ENCODE results near the gene GRK5.

GRK5 gene

GRCh38 chr10:119377958-119378736 lies 170.8 kb downstream of the GRK5 start:
- Histone ChIP-seq H3K4me3 (ENCODE audit: low read depth in 1 of 2, low read length in 2 of 2) (no peak overlapping the region), H3K9me3 (ENCODE audit: control insufficient read depth in 1 of 2, low read length in 2 of 2) (no peaks in the 10 kb centered on the region), H3K27me3 (ENCODE audit: control insufficient read depth in 1 of 2, insufficient read depth in 2 of 2, low read length in 2 of 2) (no peaks in the 10 kb centered on the region), H3K9ac (ENCODE audit: low read depth in 1 of 2, low read length in 2 of 2) (no peak overlapping the region), H3K27ac (ENCODE audit: low read depth, low read length) (no peak overlapping the region), H3K36me3 (ENCODE audit: control insufficient read depth in 1 of 2, insufficient read depth in 2 of 2, low read length in 2 of 2) (peaks cover 9% of the 10 kb centered on the region in 2 donors), H3K4me1 (ENCODE audit: control insufficient read depth in 1 of 2, insufficient read depth in 2 of 2, low read length in 2 of 2) (peaks cover 3 to 19% of the 10 kb centered on the region in 2 donors)

GRCh38 chr10:119378737-119379067 lies 171.3 kb downstream of the GRK5 start:
- Histone ChIP-seq H3K4me1 (ENCODE audit: control insufficient read depth in 1 of 2, insufficient read depth in 2 of 2, low read length in 2 of 2) (peaks cover 3 to 19% of the 10 kb centered on the region in 2 donors), H3K9me3 (ENCODE audit: control insufficient read depth in 1 of 2, low read length in 2 of 2) (no peaks in the 10 kb centered on the region), H3K4me3 (ENCODE audit: low read depth in 1 of 2, low read length in 2 of 2) (no peak overlapping the region), H3K27ac (ENCODE audit: low read depth, low read length) (no peak overlapping the region), H3K9ac (ENCODE audit: low read depth in 1 of 2, low read length in 2 of 2) (no peak overlapping the region), H3K27me3 (ENCODE audit: control insufficient read depth in 1 of 2, insufficient read depth in 2 of 2, low read length in 2 of 2) (no peaks in the 10 kb centered on the region), H3K36me3 (ENCODE audit: control insufficient read depth in 1 of 2, insufficient read depth in 2 of 2, low read length in 2 of 2) (peaks cover 9% of the 10 kb centered on the region in 2 donors)

- Histone ChIP-seq H3K27me3 (ENCODE audit: control insufficient read depth in 1 of 2, insufficient read depth in 2 of 2, low read length in 2 of 2) (no peaks in the 10 kb centered on the region), H3K9ac (ENCODE audit: low read depth in 1 of 2, low read length in 2 of 2) (no peak overlapping the region), H3K36me3 (ENCODE audit: control insufficient read depth in 1 of 2, insufficient read depth in 2 of 2, low read length in 2 of 2) (peaks cover 9 to 12% of the 10 kb centered on the region in 2 donors), H3K4me1 (ENCODE audit: control insufficient read depth in 1 of 2, insufficient read depth in 2 of 2, low read length in 2 of 2) (peaks cover 3 to 24% of the 10 kb centered on the region in 2 donors), H3K9me3 (ENCODE audit: control insufficient read depth in 1 of 2, low read length in 2 of 2) (no peaks in the 10 kb centered on the region), H3K4me3 (ENCODE audit: low read depth in 1 of 2, low read length in 2 of 2) (no peak overlapping the region), H3K27ac (ENCODE audit: low read depth, low read length) (no peak overlapping the region)
These were observed 172.2 kb downstream of the GRK5 start for GRCh38 chr10:119379466-119380071.

- peaks cover 0 to 4% of the 10 kb centered on the region in 2 donors for H3K4me1 ChIP-seq (ENCODE audit: control insufficient read depth in 1 of 2, insufficient read depth in 2 of 2, low read length in 2 of 2)
- H3K27ac ChIP-seq (ENCODE audit: low read depth, low read length) = no peak overlapping the region
- peaks cover 9 to 14% of the 10 kb centered on the region in 2 donors for H3K36me3 ChIP-seq (ENCODE audit: control insufficient read depth in 1 of 2, insufficient read depth in 2 of 2, low read length in 2 of 2)
- no peak overlapping the region for H3K4me3 ChIP-seq (ENCODE audit: low read depth in 1 of 2, low read length in 2 of 2)
- no peaks in the 10 kb centered on the region for H3K9me3 ChIP-seq (ENCODE audit: control insufficient read depth in 1 of 2, low read length in 2 of 2)
- H3K9ac ChIP-seq (ENCODE audit: low read depth in 1 of 2, low read length in 2 of 2) = no peak overlapping the region
- no peaks in the 10 kb centered on the region for H3K27me3 ChIP-seq (ENCODE audit: control insufficient read depth in 1 of 2, insufficient read depth in 2 of 2, low read length in 2 of 2)
These were observed 175.9 kb downstream of the GRK5 start for GRCh38 chr10:119383174-119383856.

GRCh38 chr10:119384127-119384526 lies 176.8 kb downstream of the GRK5 start:
- Histone ChIP-seq H3K36me3 (ENCODE audit: control insufficient read depth in 1 of 2, insufficient read depth in 2 of 2, low read length in 2 of 2) (peaks cover 13 to 14% of the 10 kb centered on the region in 2 donors), H3K4me3 (ENCODE audit: low read depth in 1 of 2, low read length in 2 of 2) (no peak overlapping the region), H3K4me1 (ENCODE audit: control insufficient read depth in 1 of 2, insufficient read depth in 2 of 2, low read length in 2 of 2) (peaks cover 0 to 4% of the 10 kb centered on the region in 2 donors), H3K9me3 (ENCODE audit: control insufficient read depth in 1 of 2, low read length in 2 of 2) (no peaks in the 10 kb centered on the region), H3K9ac (ENCODE audit: low read depth in 1 of 2, low read length in 2 of 2) (no peak overlapping the region), H3K27me3 (ENCODE audit: control insufficient read depth in 1 of 2, insufficient read depth in 2 of 2, low read length in 2 of 2) (no peaks in the 10 kb centered on the region), H3K27ac (ENCODE audit: low read depth, low read length) (no peak overlapping the region)

- no peak overlapping the region for H3K4me3 ChIP-seq (ENCODE audit: low read depth in 1 of 2, low read length in 2 of 2)
- H3K27me3 ChIP-seq (ENCODE audit: control insufficient read depth in 1 of 2, insufficient read depth in 2 of 2, low read length in 2 of 2) = no peaks in the 10 kb centered on the region
- H3K36me3 ChIP-seq (ENCODE audit: control insufficient read depth in 1 of 2, insufficient read depth in 2 of 2, low read length in 2 of 2) = peaks cover 5 to 7% of the 10 kb centered on the region in 2 donors
- H3K9ac ChIP-seq (ENCODE audit: low read depth in 1 of 2, low read length in 2 of 2) = no peak overlapping the region
- no peak overlapping the region for H3K27ac ChIP-seq (ENCODE audit: low read depth, low read length)
- H3K4me1 ChIP-seq (ENCODE audit: control insufficient read depth in 1 of 2, insufficient read depth in 2 of 2, low read length in 2 of 2) = peaks cover 0 to 4% of the 10 kb centered on the region in 2 donors
- no peaks in the 10 kb centered on the region for H3K9me3 ChIP-seq (ENCODE audit: control insufficient read depth in 1 of 2, low read length in 2 of 2)
These were observed 179.3 kb downstream of the GRK5 start for GRCh38 chr10:119386666-119387065.

- peaks cover 4 to 5% of the 10 kb centered on the region in 2 donors for H3K36me3 ChIP-seq (ENCODE audit: control insufficient read depth in 1 of 2, insufficient read depth in 2 of 2, low read length in 2 of 2)
- no peak overlapping the region for H3K27ac ChIP-seq (ENCODE audit: low read depth, low read length)
- H3K9me3 ChIP-seq (ENCODE audit: control insufficient read depth in 1 of 2, low read length in 2 of 2) = no peaks in the 10 kb centered on the region
- peaks cover 0 to 3% of the 10 kb centered on the region in 2 donors for H3K4me1 ChIP-seq (ENCODE audit: control insufficient read depth in 1 of 2, insufficient read depth in 2 of 2, low read length in 2 of 2)
- H3K4me3 ChIP-seq (ENCODE audit: low read depth in 1 of 2, low read length in 2 of 2) = no peak overlapping the region
- H3K27me3 ChIP-seq (ENCODE audit: control insufficient read depth in 1 of 2, insufficient read depth in 2 of 2, low read length in 2 of 2) = no peaks in the 10 kb centered on the region
- H3K9ac ChIP-seq (ENCODE audit: low read depth in 1 of 2, low read length in 2 of 2) = no peak overlapping the region
These were observed 181.5 kb downstream of the GRK5 start for GRCh38 chr10:119388849-119389345.

GRCh38 chr10:119391440-119392251 lies 184.3 kb downstream of the GRK5 start:
- Histone ChIP-seq H3K9ac (ENCODE audit: low read depth in 1 of 2, low read length in 2 of 2) (no peak overlapping the region), H3K4me1 (ENCODE audit: control insufficient read depth in 1 of 2, insufficient read depth in 2 of 2, low read length in 2 of 2) (peaks cover 9 to 16% of the 10 kb centered on the region in 2 donors), H3K36me3 (ENCODE audit: control insufficient read depth in 1 of 2, insufficient read depth in 2 of 2, low read length in 2 of 2) (peaks cover 0 to 4% of the 10 kb centered on the region in 2 donors), H3K27me3 (ENCODE audit: control insufficient read depth in 1 of 2, insufficient read depth in 2 of 2, low read length in 2 of 2) (no peaks in the 10 kb centered on the region), H3K27ac (ENCODE audit: low read depth, low read length) (no peak overlapping the region), H3K4me3 (ENCODE audit: low read depth in 1 of 2, low read length in 2 of 2) (no peak overlapping the region), H3K9me3 (ENCODE audit: control insufficient read depth in 1 of 2, low read length in 2 of 2) (no peaks in the 10 kb centered on the region)

- H3K4me3 ChIP-seq (ENCODE audit: low read depth in 1 of 2, low read length in 2 of 2) = no peak overlapping the region
- peaks cover 9 to 16% of the 10 kb centered on the region in 2 donors for H3K4me1 ChIP-seq (ENCODE audit: control insufficient read depth in 1 of 2, insufficient read depth in 2 of 2, low read length in 2 of 2)
- no peaks in the 10 kb centered on the region for H3K9me3 ChIP-seq (ENCODE audit: control insufficient read depth in 1 of 2, low read length in 2 of 2)
- no peak overlapping the region for H3K27ac ChIP-seq (ENCODE audit: low read depth, low read length)
- no peak overlapping the region for H3K9ac ChIP-seq (ENCODE audit: low read depth in 1 of 2, low read length in 2 of 2)
- peaks cover 0 to 7% of the 10 kb centered on the region in 2 donors for H3K36me3 ChIP-seq (ENCODE audit: control insufficient read depth in 1 of 2, insufficient read depth in 2 of 2, low read length in 2 of 2)
- H3K27me3 ChIP-seq (ENCODE audit: control insufficient read depth in 1 of 2, insufficient read depth in 2 of 2, low read length in 2 of 2) = no peaks in the 10 kb centered on the region
These were observed 185.6 kb downstream of the GRK5 start for GRCh38 chr10:119393019-119393418.
